CD14-positive monocyte (primary cell): Measurements from ENCODE around the gene LARP4B. TPM values are rescaled to one million over a fixed set of nuclear protein-coding genes. Genes with fewer than 3 reads are reported as not detected.

ENCODE experiments used
- DNase-seq, 3 donors: peaks; one replicate each; pipeline ENCODE4 v3.0.0-alpha.2; 2011 to 2022
- H2AFZ ChIP-seq: 2 replicates; pipeline ENCODE4 v1.6.0; 2012; ENCODE audit warnings: mild to moderate bottlenecking, low read depth, low read length, inconsistent platforms; ENCODE audit not compliant: insufficient read depth, poor library complexity, severe bottlenecking
- H3K27ac ChIP-seq, 2 donors: 1 replicate in 1 of 2; 2 replicates in 1 of 2; pipeline ENCODE4 v1.5.1; 2012 to 2013; ENCODE audit warnings: low read length in 2 of 2, control low read depth in 1 of 2, inconsistent platforms in 1 of 2, low read depth in 1 of 2, mild to moderate bottlenecking in 1 of 2
- H3K27me3 ChIP-seq, 2 donors: one replicate each; pipeline versions ENCODE4 v1.6.0 to v1.6.1; 2011 to 2013; ENCODE audit warnings: low read length in 2 of 2; ENCODE audit not compliant: control insufficient read depth in 2 of 2, insufficient read depth in 2 of 2
- H3K36me3 ChIP-seq, 2 donors: replicated peaks in 1 of 2; 1 replicate in 1 of 2; 2 replicates in 1 of 2; pipeline versions ENCODE4 v1.5.1 to v1.6.1; 2012 to 2013; ENCODE audit warnings: low read length in 2 of 2, control low read depth in 1 of 2, inconsistent platforms in 1 of 2, mild to moderate bottlenecking in 1 of 2; ENCODE audit not compliant: insufficient read depth in 2 of 2, control insufficient read depth in 1 of 2
- H3K4me1 ChIP-seq, 2 donors: 1 replicate in 1 of 2; 2 replicates in 1 of 2; pipeline versions ENCODE4 v1.5.1 to v1.6.1; 2012 to 2013; ENCODE audit warnings: low read length in 2 of 2, control low read depth in 1 of 2, inconsistent platforms in 1 of 2, mild to moderate bottlenecking in 1 of 2, moderate library complexity in 1 of 2; ENCODE audit not compliant: insufficient read depth in 2 of 2, control insufficient read depth in 1 of 2
- H3K4me2 ChIP-seq: replicated peaks from 2 replicates; pipeline ENCODE3; 2012; ENCODE audit warnings: low read length, moderate library complexity, mild to moderate bottlenecking; ENCODE audit not compliant: poor library complexity, severe bottlenecking; ENCODE audit errors: extremely low read depth
- H3K4me3 ChIP-seq, 3 experiments: fragments of 200-600 bp in 1 of 3; sonication (generic) in 1 of 3; replicated peaks in 1 of 3; 1 replicate in 2 of 3; 2 replicates in 1 of 3; pipeline ENCODE4 v1.5.1; 2011 to 2013; ENCODE audit warnings: low read length in 3 of 3, mild to moderate bottlenecking in 3 of 3, control low read depth in 2 of 3, low read depth in 2 of 3, inconsistent platforms in 1 of 3, moderate library complexity in 1 of 3
- H3K79me2 ChIP-seq: 2 replicates; pipeline ENCODE4 v1.6.0; 2012; ENCODE audit warnings: mild to moderate bottlenecking, control low read depth, inconsistent platforms, low read length, moderate library complexity; ENCODE audit not compliant: insufficient read depth
- H3K9ac ChIP-seq: 2 replicates; pipeline ENCODE4 v1.6.0; 2017; ENCODE audit warnings: low read length, mild to moderate bottlenecking; ENCODE audit not compliant: insufficient read depth, poor library complexity, severe bottlenecking
- H3K9me3 ChIP-seq, 2 donors: replicated peaks in 1 of 2; 1 replicate in 1 of 2; 2 replicates in 1 of 2; pipeline versions ENCODE4 v1.5.1 to v1.6.1; 2012 to 2013; ENCODE audit warnings: low read length in 2 of 2, control low read depth in 1 of 2; ENCODE audit not compliant: control insufficient read depth in 1 of 2, insufficient read depth in 1 of 2
- H4K20me1 ChIP-seq: 2 replicates; pipeline ENCODE4 v1.6.0; 2012; ENCODE audit warnings: mild to moderate bottlenecking, low read length, control low read depth, moderate library complexity; ENCODE audit not compliant: insufficient read depth
- H3K27ac Mint-ChIP-seq, 7 donors: one replicate each; pipeline ENCODE4 v1.8.0; 2020; ENCODE audit warnings: mild to moderate bottlenecking in 7 of 7, mixed read lengths in 7 of 7, moderate library complexity in 6 of 7, inconsistent platforms in 2 of 7
- H3K27me3 Mint-ChIP-seq, 3 donors: one replicate each; pipeline ENCODE4 v1.8.0; 2021 to 2022; ENCODE audit warnings: low read depth in 3 of 3, mild to moderate bottlenecking in 3 of 3, mixed read lengths in 3 of 3, moderate library complexity in 3 of 3, inconsistent platforms in 1 of 3
- H3K36me3 Mint-ChIP-seq, 2 donors: one replicate each; pipeline ENCODE4 v1.8.0; 2020; ENCODE audit warnings: mixed read lengths in 2 of 2, inconsistent platforms in 1 of 2, mild to moderate bottlenecking in 1 of 2
- H3K4me1 Mint-ChIP-seq: one replicate; pipeline ENCODE4 v1.8.0; 2020; ENCODE audit warnings: mild to moderate bottlenecking, mixed read lengths
- H3K4me3 Mint-ChIP-seq, 2 donors: one replicate each; pipeline ENCODE4 v1.8.0; 2020; ENCODE audit warnings: mild to moderate bottlenecking in 2 of 2, mixed read lengths in 2 of 2, moderate library complexity in 1 of 2
- H3K9me3 Mint-ChIP-seq, 7 donors: one replicate each; pipeline ENCODE4 v1.8.0; 2020 to 2022; ENCODE audit warnings: mixed read lengths in 7 of 7, mild to moderate bottlenecking in 6 of 7, moderate library complexity in 6 of 7, inconsistent platforms in 2 of 7
- WGBS: methylation state at CpG from one replicate; pipeline ENCODE4 v1.1.5; 2013; ENCODE audit warnings: missing lambda C conversion rate; ENCODE audit not compliant: insufficient coverage; 5-methylcytosine and 5-hydroxymethylcytosine counted together
- intact Hi-C, 2 donors: fragments of 100-400 bp; cut with micrococcal nuclease; formaldehyde crosslinking; loops; one replicate each; pipeline versions ENCODE4 v1.15.0 to v1.15.1; 2023
- polyA plus RNA-seq, 3 donors: library from polyadenylated mRNA; depleted of rRNA in 1 of 3; unstranded in 2 of 3; stranded (reverse) in 1 of 3; fragments of 300-500 nt in 2 of 3; fragments of >200 nt in 1 of 3; fragmentation: Illumina TruSeq in 2 of 3; gene quantifications; 1 replicate in 2 of 3; 2 replicates in 1 of 3; pipeline ENCODE4 v1.2.3, GENCODE V29; 2012 to 2021
- TF ChIP-seq, protein P1 (sequence below): fragments of 200-600 bp; IDR thresholded peaks from one replicate; pipeline ENCODE4 v1.8.0; 2022; ENCODE audit warnings: antibody characterized with exemption, mild to moderate bottlenecking

Gene LARP4B
- polyA plus RNA-seq, 3 donors: 17.2 to 52.3 (median 33.0) TPM

DNA sequence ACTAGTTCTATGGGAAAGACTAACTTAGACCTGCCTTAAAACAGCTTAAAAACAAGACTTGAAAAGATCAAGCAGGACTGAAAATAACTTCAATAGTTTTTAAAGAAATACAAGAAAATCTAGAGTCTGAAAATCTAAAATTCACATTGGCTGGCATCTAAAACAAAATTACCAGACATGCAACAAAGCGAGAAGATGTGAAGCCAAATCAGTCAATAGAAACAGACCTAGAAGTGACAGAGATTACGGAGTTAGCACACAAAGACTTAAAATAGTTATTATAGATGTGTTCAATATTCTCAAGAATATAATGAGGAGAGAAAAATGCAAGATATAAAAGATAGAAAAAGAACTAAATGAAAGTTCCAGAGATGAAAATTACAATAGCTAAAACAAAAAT, 163.7 kb downstream of the LARP4B start:
- Histone ChIP-seq H2AFZ (no peak overlapping the region), H3K9ac (no peak overlapping the region), H3K4me1 (no peaks in the 10 kb centered on the region), H3K27ac (no peak overlapping the region), H4K20me1 (no peaks in the 10 kb centered on the region), H3K36me3 (no peaks in the 10 kb centered on the region), H3K9me3 (peaks cover 25 to 47% of the 10 kb centered on the region in 2 donors), H3K79me2 (no peaks in the 10 kb centered on the region), H3K4me2 (no peak overlapping the region), H3K4me3 (no peak overlapping the region), H3K27me3 (peaks cover 4 to 16% of the 10 kb centered on the region in 2 donors)
- H3K27me3 Mint-ChIP-seq: peaks cover 27 to 60% (median 29%) of the 10 kb centered on the region in 3 donors
- H3K9me3 Mint-ChIP-seq: peaks cover 24 to 67% (median 61%) of the 10 kb centered on the region in 7 donors
- WGBS: no CpG with 5 or more reads among the region's 2 CpGs
- no peaks in the 10 kb centered on the region for H3K36me3 Mint-ChIP-seq
- H3K4me1 Mint-ChIP-seq: no peaks in the 10 kb centered on the region
- intact Hi-C loops: no loop called here
- TF ChIP-seq, protein P1, sequence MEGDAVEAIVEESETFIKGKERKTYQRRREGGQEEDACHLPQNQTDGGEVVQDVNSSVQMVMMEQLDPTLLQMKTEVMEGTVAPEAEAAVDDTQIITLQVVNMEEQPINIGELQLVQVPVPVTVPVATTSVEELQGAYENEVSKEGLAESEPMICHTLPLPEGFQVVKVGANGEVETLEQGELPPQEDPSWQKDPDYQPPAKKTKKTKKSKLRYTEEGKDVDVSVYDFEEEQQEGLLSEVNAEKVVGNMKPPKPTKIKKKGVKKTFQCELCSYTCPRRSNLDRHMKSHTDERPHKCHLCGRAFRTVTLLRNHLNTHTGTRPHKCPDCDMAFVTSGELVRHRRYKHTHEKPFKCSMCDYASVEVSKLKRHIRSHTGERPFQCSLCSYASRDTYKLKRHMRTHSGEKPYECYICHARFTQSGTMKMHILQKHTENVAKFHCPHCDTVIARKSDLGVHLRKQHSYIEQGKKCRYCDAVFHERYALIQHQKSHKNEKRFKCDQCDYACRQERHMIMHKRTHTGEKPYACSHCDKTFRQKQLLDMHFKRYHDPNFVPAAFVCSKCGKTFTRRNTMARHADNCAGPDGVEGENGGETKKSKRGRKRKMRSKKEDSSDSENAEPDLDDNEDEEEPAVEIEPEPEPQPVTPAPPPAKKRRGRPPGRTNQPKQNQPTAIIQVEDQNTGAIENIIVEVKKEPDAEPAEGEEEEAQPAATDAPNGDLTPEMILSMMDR: no peak
- no peak overlapping the region for H3K27ac Mint-ChIP-seq
- H3K4me3 Mint-ChIP-seq: no peak overlapping the region
- DNase-seq: no peak

DNA sequence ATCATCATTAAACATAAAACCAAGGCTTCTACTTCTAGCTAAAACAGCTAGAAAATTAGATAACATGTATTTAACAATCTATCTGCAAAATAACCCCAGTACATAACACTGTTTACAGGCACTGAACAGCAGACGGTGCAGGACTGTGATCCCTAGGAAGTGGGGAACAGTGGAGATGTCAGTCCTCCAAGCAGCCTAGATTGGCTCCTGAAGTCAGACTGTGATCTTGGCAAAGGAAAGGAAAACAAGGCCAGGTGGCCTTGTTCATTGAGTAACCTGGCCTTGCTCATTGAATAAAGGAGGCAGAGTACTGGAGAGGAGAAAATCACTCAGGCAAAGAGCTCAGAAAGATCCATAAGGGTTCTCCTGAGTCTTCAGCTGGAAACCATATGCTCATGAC, 164.3 kb downstream of the LARP4B start:
- H4K20me1 ChIP-seq: no peaks in the 10 kb centered on the region
- no peaks in the 10 kb centered on the region for H3K4me1 ChIP-seq
- no peaks in the 10 kb centered on the region for H3K79me2 ChIP-seq
- no peaks in the 10 kb centered on the region for H3K4me1 Mint-ChIP-seq
- DNase-seq: no peak
- H3K27me3 ChIP-seq: peaks cover 7 to 17% of the 10 kb centered on the region in 2 donors
- H3K9me3 Mint-ChIP-seq: peaks cover 28 to 73% (median 63%) of the 10 kb centered on the region in 7 donors
- H3K9ac ChIP-seq: no peak overlapping the region
- H3K36me3 Mint-ChIP-seq: no peaks in the 10 kb centered on the region
- peaks cover 31 to 64% (median 32%) of the 10 kb centered on the region in 3 donors for H3K27me3 Mint-ChIP-seq
- WGBS: no CpG with 5 or more reads among the region's 1 CpG
- no peaks in the 10 kb centered on the region for H3K36me3 ChIP-seq
- no peak overlapping the region for H3K27ac ChIP-seq
- no peak overlapping the region for H3K4me3 Mint-ChIP-seq
- no peak overlapping the region for H2AFZ ChIP-seq
- intact Hi-C loops: no loop called here
- TF ChIP-seq, protein P1: no peak
- no peak overlapping the region for H3K4me3 ChIP-seq
- H3K4me2 ChIP-seq: no peak overlapping the region
- peaks cover 25 to 53% of the 10 kb centered on the region in 2 donors for H3K9me3 ChIP-seq
- H3K27ac Mint-ChIP-seq: no peak overlapping the region
